ENCODE results near the gene ZNF397.

The ZNF397 gene

GRCh38 chr18:35277633-35278032 is 36.8 kb downstream of the ZNF397 start:
- no peak overlapping the region for H3K4me2 ChIP-seq (ENCODE audit: low read depth, low read length)
- H2AFZ ChIP-seq (ENCODE audit: low read length) = no peak overlapping the region
- H3K79me2 ChIP-seq (ENCODE audit: low read length) = no peaks in the 10 kb centered on the region
- TF ChIP-seq EZH2 (optimal IDR thresholded peaks at IDR 0.05; ENCODE audit: low read depth, low read length) = no peak
- TF ChIP-seq EZH2phosphoT487 (IDR thresholded peaks at IDR 0.05; ENCODE audit: low read length) = no peak
- TF ChIP-seq CTCF (IDR thresholded peaks at IDR 0.05; ENCODE audit: low read length) = no peak
- H4K20me1 ChIP-seq (ENCODE audit: insufficient read depth, low read length) = no peaks in the 10 kb centered on the region
- no peak overlapping the region for H3K9ac ChIP-seq (ENCODE audit: low read length)
- H3F3A ChIP-seq (ENCODE audit: insufficient read depth, low read length) = no peaks in the 10 kb centered on the region
- no peaks in the 10 kb centered on the region for H3K27me3 ChIP-seq (replicated peaks; ENCODE audit: insufficient read depth, low read length)
- H3K4me3 ChIP-seq (ENCODE audit: low read length) = no peak overlapping the region
- no peaks in the 10 kb centered on the region for H3K9me2 ChIP-seq (replicated peaks; ENCODE audit: insufficient read depth, low read length)
- no peak overlapping the region for H3K27ac ChIP-seq (ENCODE audit: low read length)
- H3K9me3 ChIP-seq (replicated peaks; ENCODE audit: insufficient read depth, low read length) = no peaks in the 10 kb centered on the region
- H3K4me1 ChIP-seq (ENCODE audit: low read length) = no peaks in the 10 kb centered on the region
- no peak for DNase-seq
- no peaks in the 10 kb centered on the region for H3K36me3 ChIP-seq (replicated peaks; ENCODE audit: insufficient read depth, low read length)

- H3K79me2 ChIP-seq (ENCODE audit: low read length) = no peaks in the 10 kb centered on the region
Observed at GRCh38 chr18:35278085-35278484, 37.3 kb downstream of the ZNF397 start.

GRCh38 chr18:35278969-35279368 is 38.1 kb downstream of the ZNF397 start:
- TF ChIP-seq EZH2phosphoT487 (IDR thresholded peaks at IDR 0.05; ENCODE audit: low read length) = no peak
- no peak for TF ChIP-seq CTCF (IDR thresholded peaks at IDR 0.05; ENCODE audit: low read length)
- no peak for TF ChIP-seq EZH2 (optimal IDR thresholded peaks at IDR 0.05; ENCODE audit: low read depth, low read length)
- no peaks in the 10 kb centered on the region for H3K79me2 ChIP-seq (ENCODE audit: low read length)
- no peak overlapping the region for H2AFZ ChIP-seq (ENCODE audit: low read length)
- no peaks in the 10 kb centered on the region for H3K4me1 ChIP-seq (ENCODE audit: low read length)
- no peak overlapping the region for H3K27ac ChIP-seq (ENCODE audit: low read length)
- no peak overlapping the region for H3K9ac ChIP-seq (ENCODE audit: low read length)
- H3K4me3 ChIP-seq (ENCODE audit: low read length) = no peak overlapping the region
- H3F3A ChIP-seq (ENCODE audit: insufficient read depth, low read length) = no peaks in the 10 kb centered on the region
- H3K36me3 ChIP-seq (replicated peaks; ENCODE audit: insufficient read depth, low read length) = no peaks in the 10 kb centered on the region
- H3K4me2 ChIP-seq (ENCODE audit: low read depth, low read length) = no peak overlapping the region
- DNase-seq = no peak
- no peaks in the 10 kb centered on the region for H3K9me2 ChIP-seq (replicated peaks; ENCODE audit: insufficient read depth, low read length)
- no peaks in the 10 kb centered on the region for H4K20me1 ChIP-seq (ENCODE audit: insufficient read depth, low read length)
- H3K9me3 ChIP-seq (replicated peaks; ENCODE audit: insufficient read depth, low read length) = no peaks in the 10 kb centered on the region
- H3K27me3 ChIP-seq (replicated peaks; ENCODE audit: insufficient read depth, low read length) = no peaks in the 10 kb centered on the region

More at GRCh38 chr18:35278085-35278484, 37.3 kb downstream of the ZNF397 start:
- no peak overlapping the region for H3K9ac ChIP-seq (ENCODE audit: low read length)
- no peaks in the 10 kb centered on the region for H3K9me2 ChIP-seq (replicated peaks; ENCODE audit: insufficient read depth, low read length)
- H3K27me3 ChIP-seq (replicated peaks; ENCODE audit: insufficient read depth, low read length) = no peaks in the 10 kb centered on the region
- H3K4me2 ChIP-seq (ENCODE audit: low read depth, low read length) = no peak overlapping the region
- no peaks in the 10 kb centered on the region for H3K4me1 ChIP-seq (ENCODE audit: low read length)
- no peaks in the 10 kb centered on the region for H3K36me3 ChIP-seq (replicated peaks; ENCODE audit: insufficient read depth, low read length)
- no peaks in the 10 kb centered on the region for H3F3A ChIP-seq (ENCODE audit: insufficient read depth, low read length)
- no peak overlapping the region for H2AFZ ChIP-seq (ENCODE audit: low read length)
- no peaks in the 10 kb centered on the region for H4K20me1 ChIP-seq (ENCODE audit: insufficient read depth, low read length)
- H3K4me3 ChIP-seq (ENCODE audit: low read length) = no peak overlapping the region
- H3K27ac ChIP-seq (ENCODE audit: low read length) = no peak overlapping the region
- no peak for DNase-seq
- TF ChIP-seq EZH2 (optimal IDR thresholded peaks at IDR 0.05; ENCODE audit: low read depth, low read length) (no peak), EZH2phosphoT487 (IDR thresholded peaks at IDR 0.05; ENCODE audit: low read length) (no peak), CTCF (IDR thresholded peaks at IDR 0.05; ENCODE audit: low read length) (no peak)
- no peaks in the 10 kb centered on the region for H3K9me3 ChIP-seq (replicated peaks; ENCODE audit: insufficient read depth, low read length)
